GM12864 (cell line): ENCODE measurements around the gene LMTK3.

Experiments used
- DNase-seq: peaks from one replicate; pipeline ENCODE4 v3.0.0-alpha.2; 2011; ENCODE audit warnings: low read depth
- H3K4me3 ChIP-seq: 2 replicates; pipeline ENCODE4 v1.5.1; 2011; ENCODE audit warnings: mild to moderate bottlenecking, low read depth, low read length, control low read depth
- TF ChIP-seq, protein P1 (sequence below): IDR thresholded peaks from 2 replicates; pipeline ENCODE4 v1.5.1; 2011; ENCODE audit warnings: low read depth, mild to moderate bottlenecking, moderate library complexity, low read length, control low read depth, inconsistent platforms; ENCODE audit errors: missing control alignments

The LMTK3 gene

DNA sequence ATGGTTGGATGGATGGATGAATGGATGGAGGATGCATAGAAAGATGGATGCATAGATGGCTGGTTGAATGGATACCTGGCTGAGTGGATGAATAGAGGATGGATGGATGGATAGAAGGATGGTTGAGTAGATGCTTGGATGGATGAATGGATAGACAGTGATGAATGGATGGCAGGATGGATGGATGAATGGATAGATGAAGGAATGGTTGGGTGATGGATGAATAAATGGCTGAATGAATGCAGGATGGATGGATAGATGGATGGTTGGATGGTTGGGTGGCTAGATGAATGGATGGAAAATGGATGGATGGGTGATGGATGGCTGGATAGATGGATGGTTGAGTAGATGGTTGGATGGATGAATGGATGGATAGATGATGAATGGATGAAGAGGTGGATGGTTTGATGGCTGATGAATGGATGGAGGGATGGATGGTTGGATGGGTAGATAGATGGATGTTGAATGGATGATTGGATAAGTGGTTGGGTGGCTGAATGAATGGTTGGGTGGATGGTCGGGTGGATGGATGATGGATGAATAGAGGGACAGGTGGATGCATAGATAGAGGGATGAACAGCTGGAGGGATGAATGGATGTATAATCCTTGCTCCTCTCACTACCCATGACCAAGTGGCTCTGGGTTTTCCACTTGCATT lies 36.7 kb upstream of the LMTK3 start:
- TF ChIP-seq, protein P1, sequence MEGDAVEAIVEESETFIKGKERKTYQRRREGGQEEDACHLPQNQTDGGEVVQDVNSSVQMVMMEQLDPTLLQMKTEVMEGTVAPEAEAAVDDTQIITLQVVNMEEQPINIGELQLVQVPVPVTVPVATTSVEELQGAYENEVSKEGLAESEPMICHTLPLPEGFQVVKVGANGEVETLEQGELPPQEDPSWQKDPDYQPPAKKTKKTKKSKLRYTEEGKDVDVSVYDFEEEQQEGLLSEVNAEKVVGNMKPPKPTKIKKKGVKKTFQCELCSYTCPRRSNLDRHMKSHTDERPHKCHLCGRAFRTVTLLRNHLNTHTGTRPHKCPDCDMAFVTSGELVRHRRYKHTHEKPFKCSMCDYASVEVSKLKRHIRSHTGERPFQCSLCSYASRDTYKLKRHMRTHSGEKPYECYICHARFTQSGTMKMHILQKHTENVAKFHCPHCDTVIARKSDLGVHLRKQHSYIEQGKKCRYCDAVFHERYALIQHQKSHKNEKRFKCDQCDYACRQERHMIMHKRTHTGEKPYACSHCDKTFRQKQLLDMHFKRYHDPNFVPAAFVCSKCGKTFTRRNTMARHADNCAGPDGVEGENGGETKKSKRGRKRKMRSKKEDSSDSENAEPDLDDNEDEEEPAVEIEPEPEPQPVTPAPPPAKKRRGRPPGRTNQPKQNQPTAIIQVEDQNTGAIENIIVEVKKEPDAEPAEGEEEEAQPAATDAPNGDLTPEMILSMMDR: no peak
- no peak overlapping the region for H3K4me3 ChIP-seq
- no peak for DNase-seq

DNA sequence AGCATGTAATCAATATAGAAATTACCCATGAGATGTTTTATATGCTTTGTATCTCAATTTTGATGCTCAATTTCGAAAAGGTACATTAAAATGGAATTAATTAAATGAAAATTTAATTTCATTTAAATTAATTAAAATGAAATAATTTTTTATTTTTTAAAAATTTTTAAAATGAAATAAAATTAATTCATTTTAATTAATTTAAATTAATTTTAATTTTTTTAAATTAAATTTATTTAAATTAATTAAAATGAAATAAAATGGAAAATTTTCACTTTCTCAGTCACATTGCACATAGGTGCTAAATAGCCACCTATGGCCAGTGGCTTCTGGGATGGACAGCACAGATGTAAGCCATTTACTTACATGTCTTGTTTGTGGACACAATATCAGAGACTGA lies 36.1 kb upstream of the LMTK3 start:
- no peak for DNase-seq
- TF ChIP-seq, protein P1: no peak
- H3K4me3 ChIP-seq: no peak overlapping the region

DNA sequence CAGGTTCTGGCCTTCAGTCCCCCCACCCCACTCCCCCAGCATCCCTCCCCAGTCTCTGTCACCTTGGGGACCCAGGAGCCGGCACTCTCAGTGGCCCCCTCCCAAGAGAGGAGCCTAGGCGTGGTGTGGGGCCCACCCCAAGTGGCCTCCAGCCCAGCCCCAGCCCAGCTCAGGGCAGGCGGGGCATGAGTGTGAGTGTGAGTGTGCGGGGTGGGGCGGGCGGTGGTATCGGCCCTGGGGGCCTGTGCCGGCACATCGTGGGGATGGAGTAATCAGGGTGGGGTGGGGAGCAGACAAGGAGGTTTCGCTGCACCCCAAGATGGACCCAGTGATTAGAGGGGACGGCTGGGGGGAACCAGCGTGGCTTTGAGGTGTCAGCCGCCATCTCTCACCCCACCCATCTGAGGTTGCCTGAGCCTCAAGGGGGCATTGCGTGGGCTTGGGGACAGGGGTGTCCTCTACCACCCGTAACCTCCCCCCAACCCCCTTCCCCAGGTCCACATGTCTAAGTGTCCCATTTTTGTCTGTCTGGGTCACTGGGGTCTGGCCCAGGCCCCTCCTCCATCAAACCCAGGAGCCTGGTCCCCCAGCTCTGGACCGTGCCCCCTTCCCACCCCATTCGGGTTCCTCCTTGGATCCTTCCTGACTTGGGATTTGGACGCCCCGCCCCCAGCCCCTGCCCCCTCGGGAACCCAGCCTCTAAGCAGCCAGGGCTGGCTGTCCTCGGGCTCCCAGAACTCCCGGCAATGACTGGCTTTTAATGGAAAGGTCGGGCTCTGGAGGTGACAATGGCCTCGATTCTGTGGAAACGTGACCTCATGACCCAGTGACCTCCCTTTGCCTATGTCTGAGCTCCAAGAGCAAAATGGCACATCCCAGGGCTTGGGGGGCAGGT lies 33.5 kb upstream of the LMTK3 start:
- DNase-seq: no peak
- H3K4me3 ChIP-seq: no peak overlapping the region
- TF ChIP-seq, protein P1: no peak

DNA sequence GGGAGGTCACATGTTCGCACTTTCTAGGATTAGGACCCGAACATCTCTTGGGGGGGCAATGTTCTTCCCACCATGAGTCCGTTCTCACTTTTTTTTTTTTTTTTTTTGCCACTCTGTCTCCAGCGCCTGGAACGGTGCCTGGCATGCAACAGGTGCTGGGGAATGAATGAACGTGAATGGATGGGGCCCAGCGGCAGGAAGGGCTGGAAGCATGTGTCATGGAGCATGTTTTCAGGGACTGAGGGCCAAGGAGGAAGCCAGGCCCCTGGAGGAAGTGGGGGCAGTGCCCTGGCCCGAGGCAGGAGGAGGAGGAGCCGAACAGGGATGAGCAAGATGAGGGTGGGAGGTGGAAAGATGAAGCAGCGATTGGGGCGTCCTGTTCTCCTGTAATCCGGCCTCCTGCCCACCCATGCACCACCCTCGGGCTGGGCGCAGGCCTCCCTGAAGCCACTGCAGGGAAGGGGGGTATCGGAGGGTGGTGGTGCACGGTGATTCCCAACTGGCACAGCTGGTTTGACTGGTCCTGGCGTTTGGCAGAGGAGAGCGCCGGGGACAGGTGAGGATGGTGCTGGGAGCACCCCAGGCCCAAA lies 31.6 kb upstream of the LMTK3 start:
- TF ChIP-seq, protein P1: no peak
- no peak for DNase-seq
- H3K4me3 ChIP-seq: no peak overlapping the region

DNA sequence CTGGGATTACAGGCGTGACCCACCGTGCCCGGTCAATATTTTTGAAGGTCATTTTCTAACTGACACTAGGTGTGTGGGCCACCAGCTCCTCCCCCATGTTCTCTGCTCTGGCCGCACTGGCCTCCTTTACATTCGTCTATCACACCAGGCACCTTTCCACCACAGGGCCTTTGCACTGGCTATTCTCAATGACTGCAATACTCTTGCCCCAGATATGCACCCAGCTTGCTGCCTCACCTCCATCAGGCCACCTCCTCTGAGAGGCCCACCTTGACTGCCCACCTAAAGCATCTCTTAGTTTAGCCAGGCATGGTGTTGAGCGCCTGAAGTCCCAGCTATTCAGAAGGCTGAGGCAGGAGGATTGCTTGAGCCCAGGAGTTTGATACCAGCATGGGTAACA lies 30.2 kb upstream of the LMTK3 start:
- no peak for DNase-seq
- TF ChIP-seq, protein P1: no peak
- no peak overlapping the region for H3K4me3 ChIP-seq

DNA sequence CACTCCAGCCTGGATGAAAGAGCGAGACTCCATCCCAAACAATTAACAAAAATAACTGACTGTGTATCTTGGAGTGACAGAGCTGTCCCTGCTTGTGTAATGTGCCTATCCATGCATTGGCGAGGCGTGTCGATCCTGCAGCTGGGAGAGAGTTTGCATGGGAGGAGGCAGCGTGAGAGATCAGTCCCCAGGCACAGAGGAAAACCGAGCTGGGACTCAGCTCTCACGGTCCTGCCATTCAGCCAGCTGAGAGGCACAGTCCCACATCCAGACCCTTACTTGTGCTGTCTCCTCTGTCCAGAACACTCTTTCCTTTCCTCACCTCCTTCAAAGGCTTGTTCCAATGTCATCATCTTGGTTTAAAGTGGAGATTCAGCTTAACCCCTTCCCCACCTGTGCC lies 28.5 kb upstream of the LMTK3 start:
- DNase-seq: no peak
- TF ChIP-seq, protein P1: no peak
- no peak overlapping the region for H3K4me3 ChIP-seq
